Spleen (tissue), 11 donors: ENCODE data around the gene AIF1L. TPM values are rescaled to one million over a fixed set of nuclear protein-coding genes. Genes with fewer than 3 reads are reported as not detected.

Source experiments
- DNase-seq: peaks from one replicate; pipeline ENCODE4 v3.0.0-alpha.2; 2020
- H3K27ac ChIP-seq, 8 donors: fragments of 200-600 bp; sonication (generic) in 7 of 8; 1 replicate in 4 of 8; 2 replicates in 4 of 8; pipeline versions ENCODE4 v1.5.0 to v1.8.0; 2016 to 2021; ENCODE audit warnings: inconsistent platforms in 4 of 8, mild to moderate bottlenecking in 4 of 8, moderate library complexity in 1 of 8
- H3K27me3 ChIP-seq, 7 donors: fragments of 200-600 bp; sonication (generic) in 6 of 7; replicated peaks in 1 of 7; 1 replicate in 4 of 7; 2 replicates in 3 of 7; pipeline versions ENCODE4 v1.5.0 to v1.8.0; 2016 to 2021; ENCODE audit warnings: inconsistent platforms in 3 of 7, mild to moderate bottlenecking in 1 of 7
- H3K36me3 ChIP-seq, 6 donors: fragments of 200-600 bp; sonication (generic) in 5 of 6; 1 replicate in 4 of 6; 2 replicates in 2 of 6; pipeline versions ENCODE4 v1.5.0 to v1.8.0; 2016 to 2021; ENCODE audit warnings: inconsistent platforms in 2 of 6
- H3K4me1 ChIP-seq, 6 donors: fragments of 200-600 bp; sonication (generic) in 5 of 6; 1 replicate in 3 of 6; 2 replicates in 3 of 6; pipeline versions ENCODE4 v1.5.0 to v1.8.0; 2016 to 2021; ENCODE audit warnings: inconsistent platforms in 3 of 6
- H3K4me3 ChIP-seq, 8 donors: fragments of 200-600 bp; sonication (generic) in 7 of 8; 1 replicate in 4 of 8; 2 replicates in 4 of 8; pipeline versions ENCODE4 v1.5.0 to v1.8.0; 2016 to 2021; ENCODE audit warnings: inconsistent platforms in 4 of 8, mild to moderate bottlenecking in 4 of 8, moderate library complexity in 2 of 8
- H3K9me3 ChIP-seq, 8 donors: fragments of 200-600 bp; sonication (generic) in 7 of 8; 1 replicate in 4 of 8; 2 replicates in 4 of 8; pipeline versions ENCODE4 v1.5.0 to v1.8.0; 2016 to 2021; ENCODE audit warnings: inconsistent platforms in 4 of 8
- CTCF ChIP-seq, 11 experiments: fragments of 200-600 bp in 7 of 11; fragments of 450-650 bp in 4 of 11; sonication (generic) in 4 of 11; IDR thresholded peaks in 8 of 11; conservative IDR thresholded peaks in 3 of 11; 1 replicate in 7 of 11; 2 replicates in 4 of 11; pipeline versions ENCODE4 v1.4.0 to v1.8.0; 2016 to 2021; ENCODE audit warnings: antibody characterized with exemption in 11 of 11, inconsistent platforms in 4 of 11, mild to moderate bottlenecking in 1 of 11
- POLR2A ChIP-seq, 3 donors: fragments of 450-650 bp; IDR thresholded peaks; one replicate each; pipeline ENCODE4 v1.5.1; 2017; ENCODE audit warnings: antibody characterized with exemption in 3 of 3, mild to moderate bottlenecking in 1 of 3
- POLR2AphosphoS5 ChIP-seq, 3 donors: sonication (generic); formaldehyde crosslinking; IDR thresholded peaks; one replicate each; pipeline ENCODE4 v1.5.1; 2017; ENCODE audit warnings: antibody characterized with exemption in 3 of 3
- WGBS, 5 donors: extraction: QIAGEN DNeasy Blood & Tissue Kit in 3 of 5; methylation state at CpG; one replicate each; pipeline versions ENCODE4 v1.1.5 to v1.1.7; 2013 to 2018; 5-methylcytosine and 5-hydroxymethylcytosine counted together
- intact Hi-C: fragments of 100-400 bp; cut with DNase I; formaldehyde crosslinking; loops from one replicate; pipeline ENCODE4 v1.15.0; 2023; ENCODE audit warnings: low total_unique reads
- polyA plus RNA-seq, 3 donors: library from polyadenylated mRNA; stranded (reverse); fragments of 200-250 nt; gene quantifications; one replicate each; pipeline ENCODE4 v1.2.1, GENCODE V29; 2013
- total RNA-seq, 7 donors: library from RNA; depleted of rRNA in 3 of 7; stranded (reverse); fragments of >200 nt in 3 of 7; fragmentation: NEBNext Ultra II Directional in 4 of 7; extraction: Animal tissue kit (Norgen Biotek cat#: 25700) in 4 of 7; gene quantifications; one replicate each; pipeline versions ENCODE4 v1.1.0 to v1.2.1, GENCODE V29; 2016 to 2021
- donor health status: healthy with polysubstance abuse.
- donor health status: DM: no; HTN: no; CAD: no; lungs with moderate emphysema.
- donor health status: DM: no; HTN: no; CAD: no.
- donor health status: Bipolar disorder and iron deficiency.
- donor health status: healthy.
- donor health status: DM: no; HTN: no; CAD: no.
- donor health status: DM: yes; HTN: yes; CAD: no.

Gene AIF1L
- total and polyA plus RNA-seq, 10 donors = 47.4 to 596 (median 240) TPM

- no peak overlapping the region for H3K4me3 ChIP-seq
- no peaks in the 10 kb centered on the region for H3K9me3 ChIP-seq
- H3K27ac ChIP-seq = no peak overlapping the region
- no peaks in the 10 kb centered on the region for H3K4me1 ChIP-seq
- peaks cover 3 to 100% (median 93%) of the 10 kb centered on the region in 6 donors for H3K36me3 ChIP-seq
- intact Hi-C loops = no loop called here
- 93 to 98% (median 97%) methylated on average over 4 of the region's 4 CpGs for WGBS, 5 donors
- no peak for DNase-seq
- H3K27me3 ChIP-seq = no peaks in the 10 kb centered on the region
- TF ChIP-seq POLR2AphosphoS5 (IDR thresholded peaks at IDR 0.05) = no peak
- TF ChIP-seq POLR2A (IDR thresholded peaks at IDR 0.05) = no peak
- no peak for TF ChIP-seq CTCF (IDR thresholded peaks at IDR 0.05 in 8 of 11, conservative IDR thresholded peaks at IDR 0.05 in 3 of 11)
These were observed 43.8 kb downstream of the AIF1L start for GRCh38 chr9:131140112-131140511.

DNA sequence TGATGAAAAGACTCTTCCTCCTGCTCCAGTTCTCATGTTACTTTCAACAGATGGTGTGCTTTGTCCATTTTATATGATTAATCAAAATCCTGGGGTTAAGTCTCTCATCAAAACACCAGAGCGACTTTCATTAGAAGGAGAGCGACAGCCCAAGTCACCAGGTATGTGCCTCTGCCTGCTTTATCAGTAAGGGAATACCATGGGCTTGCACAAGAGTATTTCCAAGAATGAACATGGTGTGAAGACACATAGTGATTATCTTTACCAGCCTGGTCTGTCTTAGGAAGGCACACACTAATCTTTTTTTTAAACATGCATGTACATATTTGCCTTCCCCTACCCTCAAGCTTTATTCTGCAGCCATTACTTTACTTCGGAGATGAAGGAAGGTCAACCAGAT, 44.2 kb downstream of the AIF1L start:
- no peaks in the 10 kb centered on the region for H3K27me3 ChIP-seq
- intact Hi-C loops = no loop called here
- no peak overlapping the region for H3K4me3 ChIP-seq
- TF ChIP-seq CTCF (IDR thresholded peaks at IDR 0.05 in 8 of 11, conservative IDR thresholded peaks at IDR 0.05 in 3 of 11) (no peak), POLR2AphosphoS5 (IDR thresholded peaks at IDR 0.05) (no peak), POLR2A (IDR thresholded peaks at IDR 0.05) (no peak)
- H3K27ac ChIP-seq = no peak overlapping the region
- H3K4me1 ChIP-seq = no peaks in the 10 kb centered on the region
- DNase-seq = no peak
- H3K9me3 ChIP-seq = no peaks in the 10 kb centered on the region
- peaks cover 3 to 100% (median 93%) of the 10 kb centered on the region in 6 donors for H3K36me3 ChIP-seq
- 93 to 100% (median 95%) methylated on average over 3 of the region's 3 CpGs for WGBS, 5 donors

GRCh38 chr9:131142160-131142559, 45.8 kb downstream of the AIF1L start:
- no peaks in the 10 kb centered on the region for H3K9me3 ChIP-seq
- no peaks in the 10 kb centered on the region for H3K27me3 ChIP-seq
- 95 to 100% (median 96%) methylated on average over 3 of the region's 3 CpGs for WGBS, 5 donors
- no peaks in the 10 kb centered on the region for H3K4me1 ChIP-seq
- no peak overlapping the region for H3K4me3 ChIP-seq
- H3K27ac ChIP-seq = no peak overlapping the region
- DNase-seq = no peak
- TF ChIP-seq POLR2AphosphoS5 (IDR thresholded peaks at IDR 0.05) (no peak), CTCF (IDR thresholded peaks at IDR 0.05 in 8 of 11, conservative IDR thresholded peaks at IDR 0.05 in 3 of 11) (no peak), POLR2A (IDR thresholded peaks at IDR 0.05) (no peak)
- intact Hi-C loops = no loop called here
- H3K36me3 ChIP-seq = peaks cover 10 to 100% (median 93%) of the 10 kb centered on the region in 6 donors

- no peaks in the 10 kb centered on the region for H3K27me3 ChIP-seq
- DNase-seq = no peak
- H3K4me1 ChIP-seq = no peaks in the 10 kb centered on the region
- no peak overlapping the region for H3K27ac ChIP-seq
- H3K36me3 ChIP-seq = peaks cover 15 to 100% (median 93%) of the 10 kb centered on the region in 6 donors
- WGBS, 5 donors = 70 to 84% (median 72%) methylated on average over 3 of the region's 3 CpGs
- H3K9me3 ChIP-seq = no peaks in the 10 kb centered on the region
- intact Hi-C loops = no loop called here
- no peak overlapping the region for H3K4me3 ChIP-seq
- TF ChIP-seq POLR2AphosphoS5 (IDR thresholded peaks at IDR 0.05) (no peak), POLR2A (IDR thresholded peaks at IDR 0.05) (no peak), CTCF (IDR thresholded peaks at IDR 0.05 in 8 of 11, conservative IDR thresholded peaks at IDR 0.05 in 3 of 11) (no peak)
These were observed 47.9 kb downstream of the AIF1L start for GRCh38 chr9:131144201-131144600.
